ES-I3 (cell line): ENCODE measurements around the gene SH3PXD2A.

ENCODE experiments used
- H3K36me3 ChIP-seq: 2 replicates; pipeline ENCODE4 v1.6.1; 2013; ENCODE audit warnings: mild to moderate bottlenecking, low read length, control low read depth, moderate library complexity; ENCODE audit not compliant: insufficient read depth
- H3K4me1 ChIP-seq: 2 replicates; pipeline ENCODE4 v1.6.1; 2013; ENCODE audit warnings: mild to moderate bottlenecking, control low read depth, low read length; ENCODE audit not compliant: insufficient read depth
- H3K9ac ChIP-seq: 2 replicates; pipeline ENCODE4 v1.6.1; 2013; ENCODE audit warnings: low read depth, mild to moderate bottlenecking, low read length, moderate library complexity
- H3K9me3 ChIP-seq: 2 replicates; pipeline ENCODE4 v1.6.1; 2013; ENCODE audit warnings: mild to moderate bottlenecking, low read length, moderate library complexity; ENCODE audit not compliant: control insufficient read depth, insufficient read depth

The SH3PXD2A gene

DNA sequence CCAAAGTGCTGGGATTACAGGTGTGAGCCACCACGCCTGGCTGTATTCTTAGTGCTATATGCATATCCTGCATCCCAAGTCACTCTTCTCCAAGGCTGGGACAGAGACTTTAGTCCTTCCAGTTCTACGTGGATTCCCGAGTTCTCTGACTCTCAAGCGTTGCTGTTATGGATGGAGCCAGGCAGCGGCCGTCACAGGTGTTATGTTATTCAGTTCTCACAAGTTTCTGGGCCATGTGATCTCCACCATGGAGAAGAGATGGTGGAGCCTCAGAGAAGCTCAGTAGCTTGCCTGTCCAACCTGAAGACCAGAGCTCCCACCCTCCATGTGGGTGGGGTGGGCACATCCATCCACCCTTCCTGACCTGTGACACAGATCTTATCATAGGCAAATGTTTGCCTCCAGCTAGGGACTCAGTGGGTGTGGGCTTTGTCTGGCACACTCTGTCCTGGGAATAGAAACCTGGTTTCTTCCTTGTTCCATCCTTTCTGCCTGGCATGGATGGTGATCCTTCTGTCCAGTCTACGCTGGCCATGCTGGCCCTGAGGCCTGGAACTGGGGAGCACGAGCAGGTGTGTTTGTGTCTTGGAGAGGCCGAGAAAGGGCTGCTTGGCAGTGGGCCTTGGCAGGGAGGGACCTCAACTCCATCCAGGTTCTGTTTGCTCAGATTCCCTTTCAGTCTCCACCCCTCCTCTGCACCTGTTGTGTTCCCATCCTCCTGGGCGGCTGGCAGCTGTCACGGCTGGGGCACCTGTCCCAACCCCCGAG, 306.6 kb downstream of the SH3PXD2A start:
- Histone ChIP-seq H3K9me3 (no peaks in the 10 kb centered on the region), H3K4me1 (no peaks in the 10 kb centered on the region; the same call in 1 of the 2 replicates), H3K36me3 (no peaks in the 10 kb centered on the region), H3K9ac (no peak overlapping the region)

DNA sequence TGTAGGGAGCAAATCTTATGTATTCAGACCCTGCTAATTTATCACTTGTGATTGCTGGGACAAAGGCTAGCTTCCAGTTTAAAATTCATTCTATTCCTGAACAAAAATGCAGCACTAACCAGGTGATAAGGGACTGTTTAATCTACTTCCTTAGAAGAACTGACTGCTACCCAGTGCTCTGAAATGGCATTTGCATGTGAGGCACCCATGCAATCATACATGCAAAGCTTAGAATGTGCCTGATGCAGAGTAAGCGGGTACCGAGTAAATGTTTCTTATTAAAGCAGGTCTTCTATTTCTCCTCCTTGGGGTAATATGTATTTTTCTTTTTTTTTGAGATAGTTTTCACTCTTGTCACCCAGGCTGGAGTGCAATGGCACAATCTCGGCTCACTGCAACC, 307.4 kb downstream of the SH3PXD2A start:
- H3K4me1 ChIP-seq: peaks cover 6% of the 10 kb centered on the region; the same call in 1 of the 2 replicates
- H3K36me3 ChIP-seq: no peaks in the 10 kb centered on the region
- H3K9ac ChIP-seq: no peak overlapping the region
- no peaks in the 10 kb centered on the region for H3K9me3 ChIP-seq

- Histone ChIP-seq H3K4me1 (peaks cover 7% of the 10 kb centered on the region; the same call in 1 of the 2 replicates), H3K9ac (no peak overlapping the region), H3K36me3 (no peaks in the 10 kb centered on the region)
Observed at GRCh38 chr10:103547391-103547946, 307.9 kb downstream of the SH3PXD2A start.

DNA sequence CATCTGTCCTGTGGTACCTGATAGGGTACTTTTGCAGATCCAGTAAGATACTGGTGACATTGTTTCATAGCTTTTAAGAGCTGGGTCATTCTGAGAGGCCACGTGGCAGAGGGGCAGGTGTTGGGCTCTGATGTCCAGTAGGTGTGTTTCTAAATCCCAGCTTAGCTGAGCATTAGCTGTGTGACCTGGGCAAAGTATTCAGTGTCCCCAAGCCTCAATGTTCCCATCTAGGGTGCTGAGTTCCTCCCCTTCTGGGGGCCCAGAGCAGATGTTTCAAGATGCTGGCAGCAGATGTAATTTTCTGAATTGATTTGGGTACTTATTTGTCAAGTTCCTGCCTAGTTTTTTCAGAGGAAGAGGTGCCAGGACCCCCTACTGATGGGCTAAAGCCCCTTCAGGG, 309.0 kb downstream of the SH3PXD2A start:
- Histone ChIP-seq H3K9ac (no peak overlapping the region), H3K9me3 (no peaks in the 10 kb centered on the region), H3K36me3 (no peaks in the 10 kb centered on the region), H3K4me1 (peaks cover 9% of the 10 kb centered on the region; the same call in 1 of the 2 replicates)

More at GRCh38 chr10:103547391-103547946, 307.9 kb downstream of the SH3PXD2A start:
- H3K9me3 ChIP-seq: no peaks in the 10 kb centered on the region

DNA sequence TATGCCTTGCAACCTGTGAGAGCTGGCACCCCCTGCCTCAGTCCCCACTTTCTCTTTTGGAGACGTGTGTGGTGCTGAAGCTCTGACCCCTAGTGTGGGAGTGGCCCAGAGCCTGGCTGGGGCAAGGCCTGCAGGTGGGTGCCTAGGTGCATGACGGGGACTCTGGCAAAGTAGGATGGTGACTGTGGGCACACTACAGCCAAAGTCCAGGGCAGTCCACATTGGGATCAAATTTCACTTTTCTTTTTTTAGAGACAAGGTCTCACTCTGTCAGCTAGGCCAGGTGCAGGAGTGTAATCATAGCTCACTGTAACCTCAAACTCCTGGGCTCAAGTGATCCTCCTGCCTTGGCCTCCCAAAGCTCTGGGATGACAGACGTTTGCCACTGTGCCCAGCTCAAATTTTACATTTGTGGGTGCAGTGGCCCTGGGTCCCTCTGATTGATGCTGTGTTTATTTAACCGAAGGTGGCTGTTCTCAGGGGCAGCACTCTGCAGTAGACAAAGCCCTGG, 309.6 kb downstream of the SH3PXD2A start:
- Histone ChIP-seq H3K36me3 (no peaks in the 10 kb centered on the region), H3K4me1 (peaks cover 9% of the 10 kb centered on the region; the same call in 1 of the 2 replicates), H3K9me3 (no peaks in the 10 kb centered on the region), H3K9ac (no peak overlapping the region)

- no peak overlapping the region for H3K9ac ChIP-seq
- peaks cover 9% of the 10 kb centered on the region; the same call in 1 of the 2 replicates for H3K4me1 ChIP-seq
- no peaks in the 10 kb centered on the region for H3K9me3 ChIP-seq
- H3K36me3 ChIP-seq: no peaks in the 10 kb centered on the region
Observed at GRCh38 chr10:103545366-103545765, 310.0 kb downstream of the SH3PXD2A start.

DNA sequence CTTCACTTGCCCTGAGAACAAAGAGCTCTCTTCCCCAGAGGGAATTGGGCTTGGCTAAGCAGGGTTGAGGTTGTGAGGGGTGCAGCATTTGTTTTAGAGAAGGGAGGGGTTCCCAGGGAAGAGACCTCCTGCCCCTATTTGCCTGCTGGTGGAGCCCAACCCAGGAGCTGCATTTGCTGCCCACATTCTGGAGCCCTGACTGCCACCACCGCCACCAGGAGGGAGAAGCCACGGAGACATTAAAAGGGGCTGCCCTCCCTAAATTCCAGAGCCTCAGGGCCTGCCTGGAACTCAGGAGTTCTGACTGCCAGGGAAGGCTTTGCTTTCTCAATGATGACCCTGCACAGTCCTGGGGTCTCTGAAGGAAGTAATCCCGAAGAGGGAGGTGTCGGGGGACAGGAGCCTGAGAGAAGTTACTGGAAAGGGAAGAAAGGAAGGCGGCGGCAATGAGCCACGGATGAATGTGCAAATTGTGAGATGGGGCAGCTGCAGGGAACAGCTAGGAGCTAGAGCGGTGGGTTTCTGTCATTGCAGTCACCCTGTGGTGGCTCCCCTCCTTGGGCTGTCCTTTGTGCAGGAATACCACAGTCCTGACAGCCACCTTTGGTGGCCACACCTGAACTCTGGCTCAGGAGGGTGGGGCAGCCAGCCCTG, 310.6 kb downstream of the SH3PXD2A start:
- Histone ChIP-seq H3K9me3 (no peaks in the 10 kb centered on the region), H3K9ac (no peak overlapping the region), H3K4me1 (peaks cover 9% of the 10 kb centered on the region; the same call in 1 of the 2 replicates), H3K36me3 (no peaks in the 10 kb centered on the region)
